Cardiac fibroblast (primary cell): ENCODE measurements around the gene DNAH3.

ENCODE experiments used
- DNase-seq, 2 donors: peaks; one replicate each; pipeline versions ENCODE4 v3.0.0 to v3.0.0-alpha.2; 2010; ENCODE audit warnings: low read depth in 2 of 2
- H3K4me3 ChIP-seq, 2 donors: replicated peaks in 1 of 2; 1 replicate in 1 of 2; 2 replicates in 1 of 2; pipeline ENCODE4 v1.5.1; 2011; ENCODE audit warnings: low read depth in 2 of 2, low read length in 2 of 2, mild to moderate bottlenecking in 2 of 2, moderate library complexity in 1 of 2
- CTCF ChIP-seq: IDR thresholded peaks from one replicate; pipeline ENCODE4 v1.5.1; 2011; ENCODE audit warnings: low read depth, mild to moderate bottlenecking, low read length, inconsistent platforms

DNAH3 gene

DNA sequence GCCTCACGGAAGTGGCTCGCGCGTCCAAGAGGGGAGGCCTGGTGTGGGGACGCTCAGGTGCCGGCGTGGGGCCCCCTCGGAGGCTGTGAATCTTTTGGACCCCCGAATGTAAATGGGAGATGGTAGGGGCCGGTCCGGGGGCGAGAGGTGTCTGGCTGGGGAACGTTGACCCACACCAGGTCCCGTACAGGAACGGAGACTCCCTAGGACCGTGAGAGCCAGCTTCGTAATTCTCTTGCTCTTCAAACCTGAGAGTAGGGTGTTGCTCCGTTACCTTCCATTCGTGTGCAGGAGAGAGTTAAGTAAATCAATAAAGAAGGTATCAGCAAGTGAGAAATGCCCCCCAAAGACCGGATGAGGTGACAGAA, 249.6 kb downstream of the DNAH3 start:
- H3K4me3 ChIP-seq = peak overlapping the region; percentile 93 to 98
- no peak for TF ChIP-seq CTCF
- no peak for DNase-seq

- TF ChIP-seq CTCF = no peak
- peak; percentile 100 for DNase-seq
- H3K4me3 ChIP-seq = peak within 1 kb of the TSS; percentile 93 to 98
These were observed 250.2 kb downstream of the DNAH3 start, which contains the start of the genes DCUN1D3 and LYRM1 for GRCh38 chr16:20900299-20901067. Gene DCUN1D3, minus strand, starts transcription at chr16:20900358. Its CDS starts 37,820 bp downstream, at chr16:20862538. Gene LYRM1, plus strand, starts transcription at chr16:20900771. Its CDS starts 14,785 bp downstream, at chr16:20915556.

GRCh38 chr16:20899477-20900298, 251.0 kb downstream of the DNAH3 start:
- peak in 1 of 2 donors; percentile 22 for DNase-seq
- H3K4me3 ChIP-seq = peak overlapping the region; percentile 93 to 98
- no peak for TF ChIP-seq CTCF

- H3K4me3 ChIP-seq = peak overlapping the region; percentile 93 to 98
- TF ChIP-seq CTCF = no peak
- DNase-seq = peak; percentile 67 to 84
These were observed 251.6 kb downstream of the DNAH3 start for GRCh38 chr16:20899071-20899470.

- no peak for TF ChIP-seq CTCF
- H3K4me3 ChIP-seq = peak overlapping the region; percentile 93 to 98
- no peak for DNase-seq
These were observed 252.7 kb downstream of the DNAH3 start for GRCh38 chr16:20897922-20898321.

DNA sequence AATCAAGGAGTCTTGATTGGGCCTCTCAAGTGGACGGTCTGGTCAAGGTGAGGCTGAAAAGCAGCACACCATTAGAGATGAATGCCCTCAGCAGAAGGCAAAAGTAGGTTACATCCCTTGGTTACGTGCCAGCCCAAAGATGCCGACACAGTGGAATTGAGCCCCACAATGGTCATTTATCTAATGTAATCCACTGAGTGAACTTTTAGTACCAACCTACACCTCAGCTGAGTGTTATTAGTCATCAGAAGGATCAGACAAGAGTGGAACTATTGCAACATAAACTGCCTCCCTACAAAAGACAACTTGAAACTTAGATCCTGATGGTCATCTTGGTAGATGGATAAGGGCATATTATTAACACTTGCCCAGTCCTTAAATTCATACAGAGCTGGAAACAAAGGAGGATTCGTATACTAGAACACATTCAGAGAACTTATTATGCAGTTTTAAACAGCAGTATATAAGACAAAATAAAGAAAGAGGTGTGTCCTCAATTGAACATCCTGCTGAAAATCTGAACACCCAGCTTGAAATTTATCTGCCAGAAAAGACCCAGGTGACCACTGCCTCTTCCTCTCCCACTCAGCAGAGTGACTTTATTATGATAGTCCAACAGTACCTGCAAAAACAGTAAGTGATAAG, 253.3 kb downstream of the DNAH3 start:
- peak overlapping the region in 1 of 2 donors; percentile 98 for H3K4me3 ChIP-seq
- DNase-seq = peak; percentile 60 to 77
- no peak for TF ChIP-seq CTCF
